B cell (primary cell): ENCODE data around the gene STIM1. TPM values are rescaled to one million over a fixed set of nuclear protein-coding genes. Genes with fewer than 3 reads are reported as not detected.

Experiments used
- ATAC-seq: fragments of 200-7000 bp; cut with Tn5 transposase; one replicate; pipeline ENCODE4 v1.10.0; 2021; ENCODE audit warnings: low read depth, mild to moderate bottlenecking, moderate number of reproducible peaks, moderate library complexity
- CTCF ChIA-PET: fragments of 350-600 bp; sonication (Branson Sonifier 250); formaldehyde crosslinking; loops from one replicate; lab custom pipeline; 2021; ENCODE audit warnings: antibody characterized with exemption, inconsistent platforms; lab: Charles Lee
- POLR2A ChIA-PET: fragments of 350-600 bp; sonication (Branson Sonifier 250); formaldehyde crosslinking; loops from one replicate; lab custom pipeline; 2021; ENCODE audit warnings: antibody characterized with exemption; lab: Charles Lee
- DNase-seq: peaks from one replicate; pipeline ENCODE4 v3.0.0; 2013
- H2AFZ ChIP-seq: 2 replicates; pipeline ENCODE4 v1.6.1; 2012; ENCODE audit warnings: mild to moderate bottlenecking, low read depth, low read length; ENCODE audit not compliant: insufficient read depth, poor library complexity, severe bottlenecking
- H3K27ac ChIP-seq, 2 donors: 1 replicate in 1 of 2; 2 replicates in 1 of 2; pipeline ENCODE4 v1.5.1; 2012 to 2013; ENCODE audit warnings: low read length in 2 of 2, mild to moderate bottlenecking in 2 of 2, moderate library complexity in 1 of 2
- H3K27me3 ChIP-seq, 4 experiments: fragments of 200-600 bp in 1 of 4; sonication (generic) in 1 of 4; replicated peaks in 1 of 4; 1 replicate in 2 of 4; 2 replicates in 2 of 4; pipeline versions ENCODE4 v1.6.1 to v1.7.0; 2013 to 2016; ENCODE audit warnings: low read length in 3 of 4, mild to moderate bottlenecking in 2 of 4, mixed read lengths in 1 of 4, moderate library complexity in 1 of 4; ENCODE audit not compliant: insufficient read depth in 4 of 4, control insufficient read depth in 3 of 4; ENCODE audit errors: control extremely low read depth in 1 of 4
- H3K36me3 ChIP-seq, 2 experiments: replicated peaks in 1 of 2; 1 replicate in 1 of 2; 2 replicates in 1 of 2; pipeline versions ENCODE4 v1.6.1 to v1.7.1; 2013; ENCODE audit warnings: low read length in 1 of 2; ENCODE audit not compliant: insufficient read depth in 2 of 2, control insufficient read depth in 1 of 2; ENCODE audit errors: control extremely low read depth in 1 of 2, extremely low read depth in 1 of 2
- H3K4me1 ChIP-seq, 2 donors: fragments of 200-600 bp in 1 of 2; sonication (generic) in 1 of 2; 1 replicate in 1 of 2; 2 replicates in 1 of 2; pipeline versions ENCODE4 v1.5.1 to v1.6.1; 2013 to 2017; ENCODE audit warnings: low read length in 2 of 2; ENCODE audit not compliant: control insufficient read depth in 2 of 2, insufficient read depth in 2 of 2
- H3K4me2 ChIP-seq: replicated peaks from 2 replicates; pipeline ENCODE3; 2012; ENCODE audit warnings: mild to moderate bottlenecking, low read depth, low read length; ENCODE audit not compliant: poor library complexity, severe bottlenecking
- H3K4me3 ChIP-seq, 5 experiments: fragments of 200-600 bp in 1 of 5; sonication (generic) in 1 of 5; 1 replicate in 3 of 5; 2 replicates in 2 of 5; pipeline versions ENCODE4 v1.5.1 to v1.7.0; 2011 to 2016; ENCODE audit warnings: low read length in 4 of 5, mild to moderate bottlenecking in 4 of 5, low read depth in 2 of 5, control low read depth in 1 of 5, moderate library complexity in 1 of 5; ENCODE audit not compliant: insufficient read depth in 1 of 5; ENCODE audit errors: control extremely low read depth in 1 of 5, extremely low read depth in 1 of 5
- H3K79me2 ChIP-seq: fragments of 200-600 bp; sonication (generic); one replicate; pipeline ENCODE4 v1.6.0; 2016; ENCODE audit warnings: low read length; ENCODE audit not compliant: control insufficient read depth, insufficient read depth
- H3K9ac ChIP-seq: fragments of 200-600 bp; sonication (generic); 2 replicates; pipeline ENCODE4 v1.6.1; 2017; ENCODE audit warnings: mild to moderate bottlenecking, low read length, moderate library complexity
- H3K9me3 ChIP-seq, 3 donors: one replicate each; pipeline versions ENCODE4 v1.6.1 to v1.7.1; 2013; ENCODE audit warnings: low read length in 2 of 3; ENCODE audit not compliant: control insufficient read depth in 2 of 3, insufficient read depth in 1 of 3; ENCODE audit errors: control extremely low read depth in 1 of 3
- H4K20me1 ChIP-seq: 2 replicates; pipeline ENCODE4 v1.6.0; 2012; ENCODE audit warnings: mild to moderate bottlenecking, low read length; ENCODE audit not compliant: insufficient read depth, control insufficient read depth, poor library complexity, severe bottlenecking
- H3K27ac Mint-ChIP-seq: one replicate; pipeline ENCODE4 v1.8.0; 2021; ENCODE audit warnings: mixed read lengths
- H3K27me3 Mint-ChIP-seq: one replicate; pipeline ENCODE4 v1.8.0; 2021; ENCODE audit warnings: mixed read lengths
- H3K4me1 Mint-ChIP-seq: one replicate; pipeline ENCODE4 v1.8.0; 2021; ENCODE audit warnings: mixed read lengths
- H3K4me3 Mint-ChIP-seq: one replicate; pipeline ENCODE4 v1.8.0; 2021; ENCODE audit warnings: mixed read lengths
- H3K9me3 Mint-ChIP-seq: one replicate; pipeline ENCODE4 v1.8.0; 2022; ENCODE audit warnings: mixed read lengths; ENCODE audit not compliant: insufficient read depth
- EZH2 ChIP-seq: IDR thresholded peaks from 2 replicates; pipeline ENCODE4 v1.6.1; 2012; ENCODE audit warnings: borderline replicate concordance, low read depth, mild to moderate bottlenecking, moderate library complexity, low read length; ENCODE audit not compliant: insufficient read depth, poor library complexity, severe bottlenecking
- WGBS: methylation state at CpG from one replicate; pipeline ENCODE4 v1.1.5; 2013; ENCODE audit warnings: missing lambda C conversion rate; ENCODE audit not compliant: insufficient coverage; 5-methylcytosine and 5-hydroxymethylcytosine counted together
- intact Hi-C: fragments of 100-400 bp; cut with micrococcal nuclease; formaldehyde crosslinking; loops from one replicate; pipeline ENCODE4 v1.10.0; 2022
- polyA plus RNA-seq: library from polyadenylated mRNA; depleted of rRNA; stranded (reverse); fragments of >200 nt; gene quantifications from 2 replicates; pipeline ENCODE4 v1.2.3, GENCODE V29; 2012
- total RNA-seq, 2 donors: library from RNA; stranded (reverse); fragments of 120-200 nt in 1 of 2; gene quantifications; 1 replicate in 1 of 2; 2 replicates in 1 of 2; pipeline versions ENCODE4 v1.2.3 to v1.2.4, GENCODE V29; 2013 to 2022
- TF ChIP-seq, protein P1 (sequence below): fragments of 200-600 bp; IDR thresholded peaks from one replicate; pipeline ENCODE4 v1.8.0; 2022; ENCODE audit warnings: antibody characterized with exemption, mild to moderate bottlenecking

Gene STIM1
- total and polyA plus RNA-seq, 2 donors (not counting 1 experiment from before 2014, with no cell fraction given): 59.4 to 76.7 TPM

GRCh38 chr11:3946455-3947017, 91.1 kb downstream of the STIM1 start:
- no peak for TF ChIP-seq EZH2
- TF ChIP-seq, protein P1, sequence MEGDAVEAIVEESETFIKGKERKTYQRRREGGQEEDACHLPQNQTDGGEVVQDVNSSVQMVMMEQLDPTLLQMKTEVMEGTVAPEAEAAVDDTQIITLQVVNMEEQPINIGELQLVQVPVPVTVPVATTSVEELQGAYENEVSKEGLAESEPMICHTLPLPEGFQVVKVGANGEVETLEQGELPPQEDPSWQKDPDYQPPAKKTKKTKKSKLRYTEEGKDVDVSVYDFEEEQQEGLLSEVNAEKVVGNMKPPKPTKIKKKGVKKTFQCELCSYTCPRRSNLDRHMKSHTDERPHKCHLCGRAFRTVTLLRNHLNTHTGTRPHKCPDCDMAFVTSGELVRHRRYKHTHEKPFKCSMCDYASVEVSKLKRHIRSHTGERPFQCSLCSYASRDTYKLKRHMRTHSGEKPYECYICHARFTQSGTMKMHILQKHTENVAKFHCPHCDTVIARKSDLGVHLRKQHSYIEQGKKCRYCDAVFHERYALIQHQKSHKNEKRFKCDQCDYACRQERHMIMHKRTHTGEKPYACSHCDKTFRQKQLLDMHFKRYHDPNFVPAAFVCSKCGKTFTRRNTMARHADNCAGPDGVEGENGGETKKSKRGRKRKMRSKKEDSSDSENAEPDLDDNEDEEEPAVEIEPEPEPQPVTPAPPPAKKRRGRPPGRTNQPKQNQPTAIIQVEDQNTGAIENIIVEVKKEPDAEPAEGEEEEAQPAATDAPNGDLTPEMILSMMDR: no peak
- Mint-ChIP-seq H3K4me3 (peak overlapping the region; percentile 55), H3K9me3 (no peaks in the 10 kb centered on the region), H3K27me3 (no peaks in the 10 kb centered on the region), H3K4me1 (peaks cover 94% of the 10 kb centered on the region), H3K27ac (peak overlapping the region; percentile 87)
- Histone ChIP-seq H3K4me1 (peaks cover 82 to 84% of the 10 kb centered on the region in 2 donors), H3K9me3 (peaks cover 0 to 2% (median 2%) of the 10 kb centered on the region in 3 donors), H3K4me3 (peak overlapping the region in 1 of 5 experiments; percentile 35), H3K36me3 (peaks cover 0 to 5% of the 10 kb centered on the region in 2 experiments), H2AFZ (no peak overlapping the region), H3K27ac (peak overlapping the region; percentile 46 to 84), H4K20me1 (peaks cover 13% of the 10 kb centered on the region), H3K79me2 (peaks cover 93% of the 10 kb centered on the region), H3K4me2 (peak overlapping the region; percentile 66), H3K9ac (peak overlapping the region; percentile 16), H3K27me3 (no peaks in the 10 kb centered on the region)
- intact Hi-C loops: loop anchor here (2.0 to 10.0 kb wide), 4 partner anchors 18 to 111 kb away; no protein-coding TSS in a partner anchor
- DNase-seq (no peak), ATAC-seq (no peak)
- WGBS: 40% methylated on average over 2 of the region's 2 CpGs
- CTCF ChIA-PET: interaction anchor here (0.7 to 2.1 kb wide), 3 partner anchors 92 to 126 kb away, joined by 4 to 17 read pairs (median 4); partner anchors contain the start of gene STIM1
- POLR2A ChIA-PET: interaction anchor here (1.7 kb wide), 1 partner anchor 105 kb away, joined by 5 read pairs; the partner anchor contains the start of gene RHOG

GRCh38 chr11:3947061-3947460, 91.6 kb downstream of the STIM1 start:
- Mint-ChIP-seq H3K27ac (peak overlapping the region; percentile 87), H3K27me3 (no peaks in the 10 kb centered on the region), H3K9me3 (no peaks in the 10 kb centered on the region), H3K4me3 (peak overlapping the region; percentile 55), H3K4me1 (peaks cover 92% of the 10 kb centered on the region)
- Histone ChIP-seq H3K4me2 (peak overlapping the region; percentile 66), H3K9me3 (peaks cover 0 to 2% (median 2%) of the 10 kb centered on the region in 3 donors), H3K4me1 (peaks cover 80 to 83% of the 10 kb centered on the region in 2 donors), H3K36me3 (peaks cover 0 to 5% of the 10 kb centered on the region in 2 experiments), H3K9ac (peak overlapping the region; percentile 49), H3K79me2 (peaks cover 93% of the 10 kb centered on the region), H3K27ac (peak overlapping the region; percentile 59 to 84), H4K20me1 (peaks cover 13% of the 10 kb centered on the region), H3K27me3 (no peaks in the 10 kb centered on the region), H2AFZ (peak overlapping the region; percentile 24), H3K4me3 (peak overlapping the region in 3 of 5 experiments; percentile 21 to 35 (median 28))
- ChIA-PET CTCF (interaction anchor here (0.7 to 2.1 kb wide), 4 partner anchors 21 to 125 kb away, joined by 4 to 17 read pairs (median 4); partner anchors contain the start of gene STIM1), POLR2A (interaction anchor here (1.1 to 1.7 kb wide), 2 partner anchors 92 to 106 kb away, joined by 3 to 5 read pairs; partner anchors contain the start of gene RHOG)
- TF ChIP-seq EZH2: no peak
- TF ChIP-seq, protein P1: no peak
- intact Hi-C loops: loop anchor here (2.0 to 10.0 kb wide), 4 partner anchors 18 to 110 kb away; no protein-coding TSS in a partner anchor
- no CpG with 5 or more reads among the region's 1 CpG for WGBS
- peak; percentile 69 for ATAC-seq
- DNase-seq: peak; percentile 52
